ENCODE results near the gene MAPKAP1.

- TF ChIP-seq GATA3 (IDR thresholded peaks at IDR 0.05; ENCODE audit: low read depth, low read length) (no peak), GATA2 (IDR thresholded peaks at IDR 0.05; ENCODE audit: low read depth, low read length) (no peak)
These were observed 106.8 kb downstream of the MAPKAP1 start for GRCh38 chr9:125600194-125600593.

All from SH-SY5Y (cell line).